GM18499 (cell line): ENCODE data around the gene CC2D2B.

Source experiments
- ATAC-seq: cut with Tn5 transposase; IDR thresholded peaks from one replicate; pipeline ENCODE4 v1.9.1; 2021; ENCODE audit warnings: moderate number of reproducible peaks; ENCODE audit not compliant: insufficient read depth, unreplicated experiment

CC2D2B gene

DNA sequence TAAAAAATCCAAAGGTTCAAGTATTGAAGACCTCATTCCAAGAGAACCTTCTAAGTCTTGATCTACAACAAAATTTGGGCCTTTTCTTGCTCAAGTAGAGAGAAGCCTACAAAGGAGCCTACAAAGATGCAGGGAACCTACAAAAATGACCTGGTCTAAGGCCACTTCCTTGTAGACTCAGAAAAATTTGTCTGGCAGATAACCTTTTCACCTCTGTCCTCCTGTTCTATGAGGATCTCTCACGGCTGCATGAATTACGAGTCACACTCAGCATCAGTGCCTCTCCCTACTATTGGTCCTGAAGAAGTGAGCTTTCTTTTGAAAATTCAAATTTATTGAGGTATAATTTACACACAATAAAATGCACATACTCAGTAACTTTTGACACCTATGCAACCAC lies 164.9 kb downstream of the CC2D2B start:
- no peak for ATAC-seq

DNA sequence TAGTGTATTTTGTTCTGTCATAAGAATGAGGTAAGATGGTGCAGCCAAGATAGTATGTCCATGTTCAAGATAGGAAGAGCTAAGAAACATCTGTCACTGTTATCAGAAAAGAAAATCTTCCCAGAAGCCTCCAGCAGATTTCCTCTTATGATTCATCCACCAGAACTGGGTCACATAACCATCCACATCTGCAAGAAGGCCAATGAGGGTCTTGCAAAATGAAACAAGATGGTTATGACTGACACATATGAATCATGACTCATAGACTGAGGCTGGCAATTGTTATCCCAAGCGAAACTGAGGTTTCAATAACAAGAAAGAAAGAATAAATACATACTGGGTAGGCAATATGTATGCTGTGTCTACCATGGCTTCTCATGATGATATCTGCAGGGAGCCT lies 165.9 kb downstream of the CC2D2B start:
- ATAC-seq, result no peak

GRCh38 chr10:96074776-96075175 lies 167.0 kb downstream of the CC2D2B start:
- ATAC-seq, result no peak

DNA sequence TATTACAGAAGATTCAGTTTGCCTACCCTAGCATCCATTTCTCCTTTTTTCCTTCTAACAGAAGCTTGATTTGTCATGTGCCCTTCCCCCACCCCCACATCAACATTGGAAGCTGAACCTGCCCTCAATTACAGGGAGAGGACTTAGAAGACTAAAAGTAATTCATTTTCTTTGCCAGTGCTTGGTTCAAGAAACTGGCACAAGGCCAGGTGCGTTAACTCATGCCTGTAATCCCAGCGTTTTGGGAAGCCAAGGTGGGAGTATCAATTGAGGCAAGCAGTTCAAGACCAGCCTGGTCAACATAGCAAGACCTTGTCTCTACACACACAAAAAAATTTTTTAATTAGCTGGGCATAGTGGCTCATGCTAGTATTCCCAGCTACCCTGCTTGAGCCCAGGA lies 168.2 kb downstream of the CC2D2B start:
- ATAC-seq, result no peak

DNA sequence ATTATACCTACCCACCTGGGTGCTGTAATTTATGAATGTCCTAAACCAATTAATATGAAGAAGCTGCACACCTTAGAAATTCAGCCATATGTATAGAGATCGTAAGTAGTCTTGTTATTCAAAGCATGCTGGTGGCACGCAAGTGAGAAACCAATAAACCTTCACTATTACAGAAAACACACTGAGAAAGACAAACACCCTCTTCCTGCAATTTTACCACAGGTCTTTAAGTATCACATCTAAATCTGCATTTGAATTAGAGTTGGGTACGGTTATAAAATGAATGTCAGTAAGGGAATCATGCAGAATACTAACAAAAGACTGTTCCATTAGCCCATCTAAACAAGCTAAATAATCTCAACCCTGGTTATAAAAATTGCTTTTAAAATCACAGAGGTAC lies 169.4 kb downstream of the CC2D2B start:
- no peak for ATAC-seq

DNA sequence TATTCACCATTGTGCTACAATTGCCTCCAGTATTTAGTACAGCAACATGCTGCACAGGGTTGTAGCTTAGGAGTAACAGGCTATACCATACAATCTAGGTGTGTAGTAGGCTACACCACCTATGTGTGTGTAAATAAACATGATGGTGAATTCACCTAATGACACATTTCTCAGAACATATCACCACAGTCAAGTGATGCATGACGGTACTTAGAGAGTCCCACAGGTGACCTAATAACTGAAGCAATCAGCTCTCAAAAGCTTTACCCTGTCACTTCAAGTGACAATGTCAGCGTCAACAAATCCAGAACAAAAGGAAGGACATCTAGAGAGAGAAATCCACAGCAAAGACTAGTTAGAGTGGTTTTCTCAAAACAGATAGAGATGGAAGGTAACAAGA lies 174.4 kb downstream of the CC2D2B start:
- ATAC-seq, result no peak
